ENCODE measurements around the gene MINDY3.
A peak's percentile ranks its signal among the peaks of the same experiment; 100 is the strongest.

The MINDY3 gene

GRCh38 chr10:15730341-15730740 is 130.0 kb downstream of the MINDY3 start:
- ChIA-PET POLR2A (no interaction called here), CTCF (interaction anchor here (0.6 to 3.5 kb wide), 5 partner anchors 11 to 302 kb away, joined by 3 to 17 read pairs (median 3); partner anchors contain the start of gene ITGA8)
- H3K27ac ChIP-seq (ENCODE audit: extremely low read depth, low read depth, low read length): no peak overlapping the region
- H3K4me3 ChIP-seq (ENCODE audit: low read depth, low read length): no peak overlapping the region
- TF ChIP-seq ZNF639 (tag by site-specific recombination; IDR thresholded peaks at IDR 0.05): no peak
- TF ChIP-seq SP7 (tag by site-specific recombination; IDR thresholded peaks at IDR 0.05): no peak
- no peak for TF ChIP-seq SP2 (tag by site-specific recombination; IDR thresholded peaks at IDR 0.05)
- TF ChIP-seq SETDB1 (IDR thresholded peaks at IDR 0.05; ENCODE audit: insufficient read length, low read length): peak; percentile 61
- TF ChIP-seq ZBTB11 (tag by site-specific recombination; conservative IDR thresholded peaks at IDR 0.05; ENCODE audit: low read depth): no peak
- H3K9me3 ChIP-seq (ENCODE audit: control insufficient read depth, insufficient read depth, low read depth, low read length): no peaks in the 10 kb centered on the region
- H3K36me3 ChIP-seq (ENCODE audit: control insufficient read depth in 2 of 2, insufficient read depth in 1 of 2, low read length in 2 of 2): no peaks in the 10 kb centered on the region
- H3K4me1 ChIP-seq (ENCODE audit: control insufficient read depth, insufficient read depth, low read length): peaks cover 2% of the 10 kb centered on the region; the same call in 1 of the 2 replicates

- CTCF ChIA-PET: interaction anchor here (0.6 to 3.5 kb wide), 5 partner anchors 10 to 310 kb away, joined by 3 to 17 read pairs (median 3); partner anchors contain the start of gene ITGA8
- Histone ChIP-seq H3K4me1 (ENCODE audit: control insufficient read depth, insufficient read depth, low read length) (peaks cover 6% of the 10 kb centered on the region), H3K27ac (ENCODE audit: extremely low read depth, low read depth, low read length) (no peak overlapping the region), H3K4me3 (ENCODE audit: low read depth, low read length) (no peak overlapping the region), H3K9me3 (ENCODE audit: control insufficient read depth, insufficient read depth, low read depth, low read length) (no peaks in the 10 kb centered on the region), H3K36me3 (ENCODE audit: control insufficient read depth in 2 of 2, insufficient read depth in 1 of 2, low read length in 2 of 2) (no peaks in the 10 kb centered on the region)
- no peak for TF ChIP-seq SP3 (tag by site-specific recombination; IDR thresholded peaks at IDR 0.05)
- TF ChIP-seq ZSCAN23 (tag by site-specific recombination; IDR thresholded peaks at IDR 0.05): no peak
- TF ChIP-seq ZNF571 (tag by site-specific recombination; IDR thresholded peaks at IDR 0.05): no peak
- TF ChIP-seq ZNF521 (tag by site-specific recombination; IDR thresholded peaks at IDR 0.05): no peak
- no peak for TF ChIP-seq KLF7 (tag by site-specific recombination; IDR thresholded peaks at IDR 0.05; ENCODE audit: borderline replicate concordance)
- TF ChIP-seq ZSCAN30 (tag by site-specific recombination; IDR thresholded peaks at IDR 0.05): no peak
- TF ChIP-seq PBX3 (CRISPR knock-in tag; IDR thresholded peaks at IDR 0.05): no peak
- no peak for TF ChIP-seq ZNF677 (tag by site-specific recombination; IDR thresholded peaks at IDR 0.05)
- TF ChIP-seq ZNF146 (tag by site-specific recombination; IDR thresholded peaks at IDR 0.05): no peak
- TF ChIP-seq ZNF175 (tag by site-specific recombination; IDR thresholded peaks at IDR 0.05): no peak
- no peak for TF ChIP-seq ZNF514 (tag by site-specific recombination; IDR thresholded peaks at IDR 0.05)
- TF ChIP-seq GFI1B (tag by site-specific recombination; IDR thresholded peaks at IDR 0.05): no peak
- no peak for TF ChIP-seq ZNF555 (tag by site-specific recombination; conservative IDR thresholded peaks at IDR 0.05)
- no peak for TF ChIP-seq ZNF140 (tag by site-specific recombination; IDR thresholded peaks at IDR 0.05)
- no peak for TF ChIP-seq ZNF48 (tag by site-specific recombination; IDR thresholded peaks at IDR 0.05)
- TF ChIP-seq REPIN1 (tag by site-specific recombination; IDR thresholded peaks at IDR 0.05; ENCODE audit: low read depth): no peak
- no peak for TF ChIP-seq ZEB2 (tag by site-specific recombination; IDR thresholded peaks at IDR 0.05)
- TF ChIP-seq ZNF701 (tag by site-specific recombination; IDR thresholded peaks at IDR 0.05): no peak
- TF ChIP-seq ZNF692 (tag by site-specific recombination; IDR thresholded peaks at IDR 0.05): no peak
- POLR2A ChIA-PET: no interaction called here
Observed at GRCh38 chr10:15729890-15730289, 130.4 kb downstream of the MINDY3 start.

Measured in HEK293 (cell line).